ENCODE results near the gene RAVER1. TPM values are rescaled to one million over a fixed set of nuclear protein-coding genes. Genes with fewer than 3 reads are reported as not detected.

RAVER1 gene
- total and polyA plus RNA-seq, 2 of the 13 experiments (the other 11 are each of a cell fraction or from before 2014, with no cell fraction given), result 3.6 to 7.9 TPM

DNA sequence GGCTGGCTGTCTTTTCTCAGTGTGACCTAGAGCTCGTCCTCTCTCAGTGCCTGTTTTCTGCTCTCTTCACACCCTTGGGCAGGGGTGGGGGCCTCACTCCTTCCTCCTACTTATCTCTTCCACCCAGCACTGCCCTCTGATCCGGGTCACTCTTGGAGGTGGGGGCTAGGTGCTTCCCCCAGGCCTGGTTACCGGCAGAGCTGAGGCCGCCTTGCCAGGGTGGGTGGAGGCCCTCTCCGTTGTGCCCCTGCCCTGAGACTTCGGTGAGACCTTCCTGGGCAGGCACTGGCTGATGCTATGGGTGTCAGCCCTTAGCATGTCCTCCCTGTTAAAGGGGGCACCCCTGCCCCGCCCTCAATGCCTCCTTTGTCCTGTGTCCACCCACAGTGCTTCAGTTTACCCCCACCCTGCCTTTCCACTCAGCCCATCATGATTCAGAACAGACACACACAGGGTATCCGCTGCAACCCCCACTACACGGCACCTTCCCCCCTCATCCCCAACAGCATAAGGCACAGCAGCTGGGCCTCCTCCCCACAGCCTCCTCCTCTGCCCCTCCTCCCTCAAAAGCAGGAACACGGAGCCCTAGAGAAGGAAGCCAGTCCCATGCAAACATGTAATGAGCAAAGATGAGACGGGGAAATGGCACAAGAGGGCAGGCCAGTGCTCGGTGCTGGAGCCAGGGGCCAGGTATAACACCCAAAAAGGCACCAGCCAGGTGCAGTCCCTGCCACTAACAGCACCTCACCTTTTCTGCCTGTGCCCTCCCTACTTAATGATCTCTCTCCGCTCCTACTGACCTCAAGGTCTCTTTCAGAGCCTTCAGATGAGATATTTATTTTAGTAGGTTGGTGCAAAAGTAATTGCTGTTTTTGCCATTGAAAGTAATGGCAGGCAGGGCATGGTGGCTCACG is 33.5 kb downstream of the RAVER1 start (continued):
- TF ChIP-seq, protein P1, sequence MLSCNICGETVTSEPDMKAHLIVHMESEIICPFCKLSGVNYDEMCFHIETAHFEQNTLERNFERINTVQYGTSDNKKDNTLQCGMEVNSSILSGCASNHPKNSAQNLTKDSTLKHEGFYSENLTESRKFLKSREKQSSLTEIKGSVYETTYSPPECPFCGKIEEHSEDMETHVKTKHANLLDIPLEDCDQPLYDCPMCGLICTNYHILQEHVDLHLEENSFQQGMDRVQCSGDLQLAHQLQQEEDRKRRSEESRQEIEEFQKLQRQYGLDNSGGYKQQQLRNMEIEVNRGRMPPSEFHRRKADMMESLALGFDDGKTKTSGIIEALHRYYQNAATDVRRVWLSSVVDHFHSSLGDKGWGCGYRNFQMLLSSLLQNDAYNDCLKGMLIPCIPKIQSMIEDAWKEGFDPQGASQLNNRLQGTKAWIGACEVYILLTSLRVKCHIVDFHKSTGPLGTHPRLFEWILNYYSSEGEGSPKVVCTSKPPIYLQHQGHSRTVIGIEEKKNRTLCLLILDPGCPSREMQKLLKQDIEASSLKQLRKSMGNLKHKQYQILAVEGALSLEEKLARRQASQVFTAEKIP (CRISPR knock-in tag; IDR thresholded peaks at IDR 0.05; ENCODE audit: borderline replicate concordance), result no peak
- TF ChIP-seq, protein P2, sequence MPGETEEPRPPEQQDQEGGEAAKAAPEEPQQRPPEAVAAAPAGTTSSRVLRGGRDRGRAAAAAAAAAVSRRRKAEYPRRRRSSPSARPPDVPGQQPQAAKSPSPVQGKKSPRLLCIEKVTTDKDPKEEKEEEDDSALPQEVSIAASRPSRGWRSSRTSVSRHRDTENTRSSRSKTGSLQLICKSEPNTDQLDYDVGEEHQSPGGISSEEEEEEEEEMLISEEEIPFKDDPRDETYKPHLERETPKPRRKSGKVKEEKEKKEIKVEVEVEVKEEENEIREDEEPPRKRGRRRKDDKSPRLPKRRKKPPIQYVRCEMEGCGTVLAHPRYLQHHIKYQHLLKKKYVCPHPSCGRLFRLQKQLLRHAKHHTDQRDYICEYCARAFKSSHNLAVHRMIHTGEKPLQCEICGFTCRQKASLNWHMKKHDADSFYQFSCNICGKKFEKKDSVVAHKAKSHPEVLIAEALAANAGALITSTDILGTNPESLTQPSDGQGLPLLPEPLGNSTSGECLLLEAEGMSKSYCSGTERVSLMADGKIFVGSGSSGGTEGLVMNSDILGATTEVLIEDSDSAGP (CRISPR knock-in tag; IDR thresholded peaks at IDR 0.05; ENCODE audit: borderline replicate concordance), result no peak
- TF ChIP-seq CBX5 (CRISPR knock-in tag; IDR thresholded peaks at IDR 0.05; ENCODE audit: borderline replicate concordance), result no peak
- TF ChIP-seq, protein P3, sequence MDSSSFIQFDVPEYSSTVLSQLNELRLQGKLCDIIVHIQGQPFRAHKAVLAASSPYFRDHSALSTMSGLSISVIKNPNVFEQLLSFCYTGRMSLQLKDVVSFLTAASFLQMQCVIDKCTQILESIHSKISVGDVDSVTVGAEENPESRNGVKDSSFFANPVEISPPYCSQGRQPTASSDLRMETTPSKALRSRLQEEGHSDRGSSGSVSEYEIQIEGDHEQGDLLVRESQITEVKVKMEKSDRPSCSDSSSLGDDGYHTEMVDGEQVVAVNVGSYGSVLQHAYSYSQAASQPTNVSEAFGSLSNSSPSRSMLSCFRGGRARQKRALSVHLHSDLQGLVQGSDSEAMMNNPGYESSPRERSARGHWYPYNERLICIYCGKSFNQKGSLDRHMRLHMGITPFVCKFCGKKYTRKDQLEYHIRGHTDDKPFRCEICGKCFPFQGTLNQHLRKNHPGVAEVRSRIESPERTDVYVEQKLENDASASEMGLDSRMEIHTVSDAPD (CRISPR knock-in tag; IDR thresholded peaks at IDR 0.05), result no peak
- TF ChIP-seq ZNF326 (CRISPR knock-in tag; IDR thresholded peaks at IDR 0.05; ENCODE audit: borderline replicate concordance), result no peak
- peak; percentile 25; the same call in 1 of the 2 replicates for TF ChIP-seq NRL (CRISPR knock-in tag; IDR thresholded peaks at IDR 0.05; ENCODE audit: borderline replicate concordance)
- no peak for TF ChIP-seq HOXD1 (CRISPR knock-in tag; IDR thresholded peaks at IDR 0.05)
- no peak for TF ChIP-seq KAT2B (IDR thresholded peaks at IDR 0.05; ENCODE audit: borderline replicate concordance, low read depth, low read length)
- TF ChIP-seq, protein P4, sequence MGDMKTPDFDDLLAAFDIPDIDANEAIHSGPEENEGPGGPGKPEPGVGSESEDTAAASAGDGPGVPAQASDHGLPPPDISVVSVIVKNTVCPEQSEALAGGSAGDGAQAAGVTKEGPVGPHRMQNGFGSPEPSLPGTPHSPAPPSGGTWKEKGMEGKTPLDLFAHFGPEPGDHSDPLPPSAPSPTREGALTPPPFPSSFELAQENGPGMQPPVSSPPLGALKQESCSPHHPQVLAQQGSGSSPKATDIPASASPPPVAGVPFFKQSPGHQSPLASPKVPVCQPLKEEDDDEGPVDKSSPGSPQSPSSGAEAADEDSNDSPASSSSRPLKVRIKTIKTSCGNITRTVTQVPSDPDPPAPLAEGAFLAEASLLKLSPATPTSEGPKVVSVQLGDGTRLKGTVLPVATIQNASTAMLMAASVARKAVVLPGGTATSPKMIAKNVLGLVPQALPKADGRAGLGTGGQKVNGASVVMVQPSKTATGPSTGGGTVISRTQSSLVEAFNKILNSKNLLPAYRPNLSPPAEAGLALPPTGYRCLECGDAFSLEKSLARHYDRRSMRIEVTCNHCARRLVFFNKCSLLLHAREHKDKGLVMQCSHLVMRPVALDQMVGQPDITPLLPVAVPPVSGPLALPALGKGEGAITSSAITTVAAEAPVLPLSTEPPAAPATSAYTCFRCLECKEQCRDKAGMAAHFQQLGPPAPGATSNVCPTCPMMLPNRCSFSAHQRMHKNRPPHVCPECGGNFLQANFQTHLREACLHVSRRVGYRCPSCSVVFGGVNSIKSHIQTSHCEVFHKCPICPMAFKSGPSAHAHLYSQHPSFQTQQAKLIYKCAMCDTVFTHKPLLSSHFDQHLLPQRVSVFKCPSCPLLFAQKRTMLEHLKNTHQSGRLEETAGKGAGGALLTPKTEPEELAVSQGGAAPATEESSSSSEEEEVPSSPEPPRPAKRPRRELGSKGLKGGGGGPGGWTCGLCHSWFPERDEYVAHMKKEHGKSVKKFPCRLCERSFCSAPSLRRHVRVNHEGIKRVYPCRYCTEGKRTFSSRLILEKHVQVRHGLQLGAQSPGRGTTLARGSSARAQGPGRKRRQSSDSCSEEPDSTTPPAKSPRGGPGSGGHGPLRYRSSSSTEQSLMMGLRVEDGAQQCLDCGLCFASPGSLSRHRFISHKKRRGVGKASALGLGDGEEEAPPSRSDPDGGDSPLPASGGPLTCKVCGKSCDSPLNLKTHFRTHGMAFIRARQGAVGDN (CRISPR knock-in tag; IDR thresholded peaks at IDR 0.05), result peak; percentile 58
- TF ChIP-seq, protein P5, sequence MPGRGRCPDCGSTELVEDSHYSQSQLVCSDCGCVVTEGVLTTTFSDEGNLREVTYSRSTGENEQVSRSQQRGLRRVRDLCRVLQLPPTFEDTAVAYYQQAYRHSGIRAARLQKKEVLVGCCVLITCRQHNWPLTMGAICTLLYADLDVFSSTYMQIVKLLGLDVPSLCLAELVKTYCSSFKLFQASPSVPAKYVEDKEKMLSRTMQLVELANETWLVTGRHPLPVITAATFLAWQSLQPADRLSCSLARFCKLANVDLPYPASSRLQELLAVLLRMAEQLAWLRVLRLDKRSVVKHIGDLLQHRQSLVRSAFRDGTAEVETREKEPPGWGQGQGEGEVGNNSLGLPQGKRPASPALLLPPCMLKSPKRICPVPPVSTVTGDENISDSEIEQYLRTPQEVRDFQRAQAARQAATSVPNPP (CRISPR knock-in tag; IDR thresholded peaks at IDR 0.05), result no peak
- TF ChIP-seq, protein P6, sequence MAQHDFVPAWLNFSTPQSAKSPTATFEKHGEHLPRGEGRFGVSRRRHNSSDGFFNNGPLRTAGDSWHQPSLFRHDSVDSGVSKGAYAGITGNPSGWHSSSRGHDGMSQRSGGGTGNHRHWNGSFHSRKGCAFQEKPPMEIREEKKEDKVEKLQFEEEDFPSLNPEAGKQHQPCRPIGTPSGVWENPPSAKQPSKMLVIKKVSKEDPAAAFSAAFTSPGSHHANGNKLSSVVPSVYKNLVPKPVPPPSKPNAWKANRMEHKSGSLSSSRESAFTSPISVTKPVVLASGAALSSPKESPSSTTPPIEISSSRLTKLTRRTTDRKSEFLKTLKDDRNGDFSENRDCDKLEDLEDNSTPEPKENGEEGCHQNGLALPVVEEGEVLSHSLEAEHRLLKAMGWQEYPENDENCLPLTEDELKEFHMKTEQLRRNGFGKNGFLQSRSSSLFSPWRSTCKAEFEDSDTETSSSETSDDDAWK (CRISPR knock-in tag; IDR thresholded peaks at IDR 0.05), result no peak
- no peak for TF ChIP-seq ATF7 (IDR thresholded peaks at IDR 0.05)
- no peak for TF ChIP-seq ATF7 (CRISPR knock-in tag; IDR thresholded peaks at IDR 0.05)
- TF ChIP-seq KDM4B (CRISPR knock-in tag; IDR thresholded peaks at IDR 0.05), result no peak

Measured in HepG2 (cell line).